HG02981 (cell line): ENCODE results near the gene AJUBA.
"Not testable (repeated sequence)": the region's sequence is repeated elsewhere in the genome, so short reads cannot be mapped to it uniquely, and the experiment has no call there.

Experiments
- ATAC-seq: cut with Tn5 transposase; IDR thresholded peaks from one replicate; pipeline ENCODE4 v1.9.1; 2021; ENCODE audit warnings: mild to moderate bottlenecking, moderate library complexity; ENCODE audit not compliant: unreplicated experiment

The AJUBA gene

DNA sequence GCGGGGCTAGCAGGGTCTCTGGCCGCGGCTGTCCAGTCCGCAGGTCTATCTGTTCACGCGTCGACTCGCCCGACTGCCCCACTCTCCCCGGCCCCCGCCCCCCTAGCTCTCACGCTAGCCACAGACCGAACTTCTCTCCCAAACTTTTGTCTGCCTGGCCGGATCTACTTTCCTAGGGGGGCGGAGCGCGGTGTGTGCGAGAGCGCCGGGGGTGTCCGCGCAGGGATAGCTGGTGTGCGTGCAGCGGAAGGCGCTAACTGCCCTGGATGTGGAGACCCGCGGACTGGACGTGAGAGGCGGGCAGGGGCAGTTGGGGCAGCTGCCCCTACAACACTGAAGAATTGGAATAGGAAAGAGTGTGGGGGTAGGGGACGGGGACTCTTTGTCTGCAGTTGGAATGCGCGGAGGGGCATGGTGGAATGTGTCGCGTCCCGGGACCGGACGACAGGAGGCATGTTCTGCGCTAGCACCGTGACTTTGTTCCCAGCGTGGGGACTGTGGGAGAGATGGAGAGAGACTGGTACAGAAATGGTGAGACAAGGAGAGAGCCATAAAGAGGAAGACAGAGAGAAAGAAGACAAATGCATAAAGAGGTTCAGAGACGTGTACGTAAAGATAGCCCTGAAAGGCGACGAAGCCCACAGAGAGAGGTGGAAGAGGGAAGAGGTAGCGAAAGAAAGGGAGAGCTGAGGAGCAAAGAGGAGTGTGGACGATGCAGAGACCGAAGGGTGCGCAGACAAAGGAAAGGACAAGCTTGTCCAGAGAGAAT lies at the start of gene AJUBA:
Gene AJUBA, minus strand, starts transcription at position 75 of the 769 bp plus-strand sequence. CDS start 285 bp downstream, outside the sequence.
- ATAC-seq, result no peak

- ATAC-seq, result no peak
These were observed 48.6 kb upstream of the AJUBA start for GRCh38 chr14:23030936-23031335.

- no peak for ATAC-seq
These were observed 46.4 kb upstream of the AJUBA start for GRCh38 chr14:23028799-23029198.

- ATAC-seq, result no peak
These were observed 42.9 kb upstream of the AJUBA start for GRCh38 chr14:23025151-23025814.

DNA sequence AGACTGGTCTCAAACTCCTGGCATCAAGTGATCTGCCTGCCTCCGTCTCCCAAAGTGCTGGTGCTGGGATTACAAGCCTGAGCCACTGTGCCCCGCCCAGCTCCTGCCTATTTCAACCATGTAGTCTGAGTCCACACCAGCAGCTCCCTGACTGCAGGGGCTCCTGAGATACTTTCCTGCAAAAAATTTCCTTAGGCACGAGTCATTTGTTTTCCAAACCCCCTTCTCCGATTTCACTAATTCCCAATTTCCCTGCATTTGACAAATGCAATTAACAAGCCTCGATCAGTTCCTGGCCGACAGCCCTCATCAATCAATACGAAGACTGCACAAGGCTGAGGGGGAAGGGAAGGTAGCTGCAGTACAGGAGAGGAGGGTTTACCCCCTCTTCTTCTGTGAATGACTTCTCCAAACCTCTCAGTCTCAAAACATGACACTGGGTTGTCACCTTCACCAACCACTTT lies 42.3 kb upstream of the AJUBA start:
- ATAC-seq, result no peak

DNA sequence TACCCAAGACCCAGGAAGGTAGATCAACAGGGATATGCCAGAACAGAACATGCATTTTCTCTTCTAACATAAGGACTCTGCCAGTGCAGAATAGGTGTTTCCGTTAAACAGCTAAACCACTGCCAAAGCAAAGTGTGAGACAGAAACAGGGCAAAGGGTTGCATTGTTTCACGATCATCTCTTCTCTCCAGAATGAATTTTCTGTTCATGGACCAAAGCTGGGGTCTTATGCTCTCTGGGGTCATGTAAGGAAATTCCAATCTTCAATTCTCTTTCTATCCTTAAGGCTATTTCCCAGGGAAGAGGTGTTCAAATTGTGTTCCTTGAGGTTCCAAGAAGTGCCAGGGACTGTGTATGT lies 41.4 kb upstream of the AJUBA start:
- no peak for ATAC-seq

DNA sequence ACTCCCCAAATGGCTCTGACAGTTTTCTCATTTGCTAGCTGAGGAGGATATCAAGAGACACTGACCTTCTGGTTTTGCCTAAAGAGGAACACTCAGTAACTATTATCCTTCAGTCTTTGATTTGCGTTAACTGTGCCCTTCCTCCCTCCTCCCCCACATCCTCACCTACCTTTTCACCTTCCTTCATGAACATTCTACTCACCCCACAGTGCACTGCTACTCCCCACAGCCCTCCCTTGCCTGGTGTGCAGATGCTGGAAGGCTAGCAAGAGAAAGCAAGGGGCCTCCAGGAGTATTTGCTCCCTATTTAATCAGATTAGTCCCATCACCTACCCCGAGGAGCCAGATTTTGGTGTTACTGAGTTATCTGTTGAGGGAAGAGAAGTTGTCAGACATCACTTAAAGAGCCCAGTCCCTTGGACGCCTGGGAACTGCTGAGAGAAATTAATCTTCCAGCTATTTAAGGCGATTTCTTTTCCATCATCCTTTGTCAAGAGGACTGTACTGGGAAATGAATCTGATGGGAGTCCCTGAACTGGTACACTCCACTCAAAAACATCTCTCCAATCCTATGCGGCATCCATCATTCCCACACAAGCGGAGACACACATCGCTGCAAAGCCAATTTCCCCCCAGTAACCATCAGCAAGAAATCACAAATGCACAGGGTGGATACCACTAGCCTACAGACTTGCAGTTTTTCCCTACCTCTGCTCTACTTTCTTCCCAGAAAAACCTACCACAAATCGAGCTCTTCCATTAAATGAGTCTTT lies 40.9 kb upstream of the AJUBA start:
- no peak for ATAC-seq

DNA sequence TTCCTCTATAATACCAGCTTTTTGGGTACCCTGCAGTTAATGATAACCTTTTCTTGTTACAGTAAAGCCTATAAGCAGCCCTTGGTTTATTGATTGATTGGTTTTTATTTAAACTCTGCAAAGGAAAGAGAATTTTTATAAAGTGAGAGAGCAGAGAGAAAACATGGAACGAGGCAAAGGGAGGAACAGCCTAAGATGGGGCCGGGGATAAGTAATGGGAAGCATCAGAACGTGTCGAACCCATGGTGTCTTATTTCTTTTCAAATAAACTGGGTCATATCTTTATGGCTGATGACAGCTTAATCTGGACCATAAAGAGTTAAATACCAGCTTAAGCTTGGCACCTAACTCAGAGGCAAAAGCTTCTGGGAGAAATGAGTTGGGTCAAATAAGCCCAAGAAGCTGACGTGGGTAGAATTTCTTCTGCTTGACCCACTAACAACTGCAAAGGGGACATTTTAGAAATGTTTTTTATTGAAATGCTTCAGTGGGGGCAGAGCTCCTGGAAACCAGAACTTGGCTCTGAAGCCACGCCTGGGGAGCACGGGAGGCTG lies 39.6 kb upstream of the AJUBA start:
- no peak for ATAC-seq

DNA sequence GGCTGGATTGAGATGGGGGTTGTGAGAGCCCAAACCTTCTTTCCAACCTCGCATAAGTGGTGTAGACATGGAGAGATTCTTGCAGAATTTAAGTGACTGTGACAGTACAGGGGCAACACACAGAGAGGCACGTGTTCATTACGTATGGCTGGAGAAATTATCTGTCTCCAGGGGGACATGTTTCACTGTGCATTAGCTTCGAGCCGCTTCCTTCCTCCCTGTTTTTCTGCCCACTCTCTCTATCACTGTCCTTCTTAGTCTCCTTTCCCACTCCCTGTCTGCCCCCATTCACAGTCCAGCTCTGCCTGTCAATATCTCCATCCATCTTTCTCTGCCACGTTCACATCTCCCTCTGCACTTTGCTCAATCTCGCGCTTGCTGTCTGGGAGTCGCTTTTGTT lies 39.1 kb upstream of the AJUBA start:
- ATAC-seq, result no peak

DNA sequence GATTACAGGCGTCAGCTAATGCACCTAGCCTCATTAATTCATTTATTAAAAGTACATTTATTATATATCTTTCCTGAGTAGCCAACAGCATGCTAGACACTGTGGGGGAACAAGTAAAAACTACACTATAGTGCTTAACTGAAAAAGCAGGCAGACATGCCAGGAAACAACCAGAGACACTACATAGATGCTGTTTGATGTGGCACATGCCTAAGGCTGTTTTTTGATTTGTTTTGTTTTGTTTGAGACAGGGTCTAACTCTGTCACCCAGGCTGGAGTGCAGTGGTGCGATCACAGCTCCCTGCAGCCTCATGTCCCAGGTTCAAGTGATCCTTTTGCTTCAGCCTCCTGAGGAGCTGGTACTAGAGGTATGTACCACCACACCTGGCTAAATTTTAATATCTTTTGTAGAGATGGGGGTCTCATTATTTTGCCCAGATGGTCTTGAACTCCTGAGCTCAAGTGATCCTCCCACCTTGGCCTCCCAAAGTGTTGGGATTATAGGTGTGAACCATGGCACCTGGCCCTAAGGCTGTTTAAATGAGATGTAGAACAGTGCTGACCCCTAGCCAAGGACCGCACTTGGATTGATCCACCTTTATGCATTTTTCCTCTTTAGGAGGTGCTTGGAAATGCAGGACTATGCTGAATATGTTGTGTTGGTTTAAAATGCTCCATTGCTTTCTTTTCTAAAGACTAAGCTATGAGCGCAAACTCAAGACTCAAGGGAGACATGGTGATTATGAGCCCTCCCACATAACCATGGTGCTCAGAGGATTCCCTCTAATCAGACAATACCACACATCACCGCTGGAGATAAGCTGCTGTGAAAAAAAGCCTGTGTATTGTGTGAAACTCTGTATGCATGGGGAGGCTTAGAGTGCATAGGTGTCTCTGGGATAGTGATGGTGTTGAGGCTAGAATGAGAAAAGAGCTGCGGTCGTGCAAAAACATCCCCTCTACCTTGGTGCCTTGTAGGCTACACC lies 38.1 kb upstream of the AJUBA start:
- no peak for ATAC-seq

DNA sequence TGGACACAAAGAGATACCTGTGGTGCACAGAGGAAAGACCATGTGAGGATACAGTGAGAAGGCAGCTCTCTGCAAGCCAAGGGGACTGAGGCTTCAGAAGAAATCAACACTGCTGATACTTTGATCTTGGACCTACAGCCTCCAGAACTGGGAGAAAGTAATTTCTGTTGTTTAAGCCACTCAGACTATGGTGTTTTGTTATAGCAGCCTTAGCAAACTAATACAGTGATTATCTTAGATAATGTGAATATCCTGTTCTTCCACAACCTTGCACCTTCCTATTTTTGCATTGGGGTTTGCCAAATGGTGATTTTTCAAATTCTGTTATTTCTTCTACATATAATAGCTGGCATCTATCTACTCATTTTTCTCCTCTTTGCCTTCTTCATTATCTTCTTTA lies 35.8 kb upstream of the AJUBA start:
- ATAC-seq, result no peak

GRCh38 chr14:23017091-23017490 lies 34.7 kb upstream of the AJUBA start:
- ATAC-seq, result no peak

DNA sequence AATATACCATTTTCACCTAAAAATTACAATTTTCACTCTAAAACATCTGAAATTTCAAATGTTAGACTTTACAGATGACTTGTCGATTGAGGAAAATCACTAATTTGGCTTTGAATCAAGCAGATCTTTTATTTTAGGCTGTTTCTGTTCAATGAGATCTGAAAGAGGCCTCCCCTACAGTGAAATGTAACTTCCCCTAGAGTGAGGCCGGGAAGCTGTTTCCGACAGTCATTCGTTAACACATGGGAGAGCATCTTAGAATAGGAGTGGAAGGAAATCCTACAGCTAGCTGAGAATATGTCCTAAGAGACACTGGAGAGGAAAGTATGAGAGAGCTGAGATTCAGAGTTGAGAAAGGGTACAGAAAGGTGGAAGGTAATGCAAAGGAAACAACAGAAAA lies 33.3 kb upstream of the AJUBA start:
- no peak for ATAC-seq

DNA sequence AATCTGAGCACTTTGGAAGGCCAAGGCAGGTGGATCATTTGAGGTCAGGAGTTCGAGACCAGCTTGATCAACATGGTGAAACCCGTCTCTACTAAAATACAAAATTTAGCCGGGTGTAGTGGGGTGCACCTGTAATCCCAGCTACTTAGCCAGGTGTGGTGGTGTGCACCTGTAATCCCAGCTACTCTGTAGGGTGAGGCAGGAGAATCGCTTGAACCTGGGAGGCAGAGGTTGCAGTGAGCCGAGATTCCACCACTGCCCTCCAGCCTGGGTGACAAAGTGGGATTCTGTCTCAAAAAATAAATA lies 31.4 kb upstream of the AJUBA start:
- ATAC-seq, result not testable (repeated sequence)

DNA sequence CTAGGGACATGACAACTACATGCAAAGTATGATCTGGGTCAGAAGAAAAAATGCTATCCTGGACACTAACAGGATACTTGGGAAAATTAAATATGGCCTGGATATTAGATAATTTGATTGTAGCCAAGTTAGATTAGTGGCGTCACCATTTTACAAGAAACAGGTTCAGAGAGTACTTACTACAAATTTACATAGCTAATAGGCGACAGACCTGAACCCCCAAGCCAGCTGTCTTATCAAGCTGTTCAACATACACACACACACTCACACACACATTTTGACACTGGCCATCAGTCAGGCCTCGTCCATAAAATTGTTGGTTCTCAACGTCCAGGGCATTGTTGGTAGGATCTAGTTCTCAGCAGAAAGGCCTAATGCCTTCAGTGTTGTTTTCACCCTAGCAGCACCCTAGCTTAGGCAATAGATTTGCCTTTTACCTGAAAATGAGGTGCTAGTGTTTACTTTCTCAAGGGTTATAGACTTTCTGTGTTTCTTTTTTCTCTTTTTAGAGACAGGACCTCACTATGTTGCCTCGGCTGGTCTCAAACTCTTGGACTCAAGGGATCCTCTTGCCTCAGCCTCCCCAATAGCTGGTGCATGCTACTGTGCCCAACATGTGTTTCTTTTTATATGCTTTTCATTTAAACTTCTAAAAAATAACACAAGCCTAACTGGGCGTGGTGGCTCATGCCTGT lies 30.9 kb upstream of the AJUBA start:
- ATAC-seq, result no peak

DNA sequence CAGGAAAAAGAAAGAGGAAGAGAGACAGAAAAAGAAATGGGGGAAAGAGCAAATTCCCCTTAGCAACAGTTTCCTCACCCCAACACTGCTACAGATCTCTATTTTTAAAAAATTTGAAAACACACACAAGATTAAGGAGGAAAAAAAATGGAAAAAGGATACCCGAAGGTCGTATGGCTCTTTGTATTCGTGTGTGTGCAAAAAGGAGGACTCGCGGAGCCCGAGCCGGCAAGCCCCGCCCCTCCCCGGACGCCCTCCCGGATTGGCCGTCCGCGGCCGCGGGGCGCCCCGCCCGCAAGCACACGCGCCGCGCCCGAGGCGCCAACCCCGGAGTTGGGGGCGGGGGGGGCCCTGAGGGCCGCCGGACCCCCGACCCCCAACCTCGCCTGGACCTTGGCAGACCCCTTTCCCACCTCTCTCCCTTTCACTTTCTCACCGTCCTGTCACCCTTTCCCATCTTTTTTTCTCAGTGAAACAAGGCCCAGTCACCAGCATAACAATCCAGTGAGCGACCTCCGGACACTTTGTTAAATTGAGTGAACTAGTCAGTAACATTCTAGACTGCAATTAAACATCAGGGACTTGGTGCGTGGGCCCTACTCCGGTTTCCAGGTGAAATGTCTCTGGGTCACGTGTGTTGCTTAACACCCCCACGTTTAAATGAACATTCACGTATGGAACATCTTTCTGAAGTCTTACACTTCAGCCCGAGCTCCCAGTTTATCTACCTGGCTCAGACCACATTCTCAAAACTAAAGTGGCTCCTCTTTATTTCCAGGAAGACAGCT lies 27.8 kb upstream of the AJUBA start, which contains the start of gene C14orf93:
Gene C14orf93, minus strand, starts transcription at position 205 of the 788 bp plus-strand sequence. CDS start 11,120 bp downstream, outside the sequence.
- no peak for ATAC-seq

GRCh38 chr14:23009483-23009938 lies 27.2 kb upstream of the AJUBA start:
- ATAC-seq, result no peak

DNA sequence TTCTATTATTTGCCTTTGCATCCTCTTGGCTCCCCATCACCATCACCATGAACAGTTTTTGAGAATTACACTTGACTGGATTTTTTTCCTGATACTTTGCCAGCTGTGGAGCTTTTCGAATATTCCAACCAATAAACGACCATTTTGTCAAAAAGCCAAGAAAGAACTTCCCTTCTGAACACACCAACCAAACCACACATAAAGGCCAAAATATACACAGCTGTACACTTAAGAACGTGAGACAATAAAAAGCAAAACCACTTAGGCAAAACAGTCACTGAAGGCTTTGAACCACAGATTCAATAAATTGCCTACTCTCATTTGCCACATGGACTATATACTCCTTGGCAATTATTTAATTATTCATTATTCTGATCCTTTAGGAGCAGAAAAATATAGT lies 26.5 kb upstream of the AJUBA start:
- no peak for ATAC-seq
